Ovary (tissue), 3 donors: ENCODE data around the gene ACMSD.

Source experiments
- EP300 ChIP-seq: sonication (generic); formaldehyde crosslinking; IDR thresholded peaks from one replicate; pipeline ENCODE4 v1.6.1; 2017; ENCODE audit warnings: antibody characterized with exemption
- POLR2A ChIP-seq: fragments of 450-650 bp; IDR thresholded peaks from one replicate; pipeline ENCODE4 v1.6.1; 2017; ENCODE audit warnings: antibody characterized with exemption, mild to moderate bottlenecking, moderate library complexity
- TF ChIP-seq, protein P1 (sequence below), 3 donors: fragments of 450-650 bp in 2 of 3; fragments of 200-600 bp in 1 of 3; IDR thresholded peaks; one replicate each; pipeline versions ENCODE4 v1.5.1 to v1.8.0; 2016 to 2022; ENCODE audit warnings: antibody characterized with exemption in 3 of 3, mild to moderate bottlenecking in 1 of 3
- donor health status: DM: no; HTN: no; CAD: no.

DNA sequence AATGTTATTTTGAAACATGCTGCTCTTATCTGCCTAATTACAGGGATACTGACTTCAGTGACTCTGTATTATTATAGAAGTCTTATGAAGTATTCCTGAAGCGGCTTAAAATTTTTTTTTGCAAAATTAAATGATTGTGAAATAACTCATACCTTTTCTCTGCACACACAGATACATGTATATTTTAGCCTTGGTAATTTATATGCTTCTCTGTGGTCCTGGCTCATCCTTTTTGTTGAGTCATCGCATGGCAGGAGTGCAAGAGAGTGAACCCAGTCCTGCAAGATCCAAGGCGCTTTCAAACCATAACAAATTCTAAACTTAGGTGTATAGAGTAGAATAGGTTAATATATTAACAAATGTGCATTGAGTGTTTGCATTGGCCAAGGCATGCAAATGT is 88.8 kb downstream of the ACMSD start:
- TF ChIP-seq, protein P1, sequence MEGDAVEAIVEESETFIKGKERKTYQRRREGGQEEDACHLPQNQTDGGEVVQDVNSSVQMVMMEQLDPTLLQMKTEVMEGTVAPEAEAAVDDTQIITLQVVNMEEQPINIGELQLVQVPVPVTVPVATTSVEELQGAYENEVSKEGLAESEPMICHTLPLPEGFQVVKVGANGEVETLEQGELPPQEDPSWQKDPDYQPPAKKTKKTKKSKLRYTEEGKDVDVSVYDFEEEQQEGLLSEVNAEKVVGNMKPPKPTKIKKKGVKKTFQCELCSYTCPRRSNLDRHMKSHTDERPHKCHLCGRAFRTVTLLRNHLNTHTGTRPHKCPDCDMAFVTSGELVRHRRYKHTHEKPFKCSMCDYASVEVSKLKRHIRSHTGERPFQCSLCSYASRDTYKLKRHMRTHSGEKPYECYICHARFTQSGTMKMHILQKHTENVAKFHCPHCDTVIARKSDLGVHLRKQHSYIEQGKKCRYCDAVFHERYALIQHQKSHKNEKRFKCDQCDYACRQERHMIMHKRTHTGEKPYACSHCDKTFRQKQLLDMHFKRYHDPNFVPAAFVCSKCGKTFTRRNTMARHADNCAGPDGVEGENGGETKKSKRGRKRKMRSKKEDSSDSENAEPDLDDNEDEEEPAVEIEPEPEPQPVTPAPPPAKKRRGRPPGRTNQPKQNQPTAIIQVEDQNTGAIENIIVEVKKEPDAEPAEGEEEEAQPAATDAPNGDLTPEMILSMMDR (IDR thresholded peaks at IDR 0.05): no peak
- TF ChIP-seq EP300: no peak
- no peak for TF ChIP-seq POLR2A
